ENCODE measurements around the gene LMNA. TPM values are rescaled to one million over a fixed set of nuclear protein-coding genes. Genes with fewer than 3 reads are reported as not detected.

LMNA gene
- total and polyA plus RNA-seq, 10 of the 15 experiments (the other 5 are each of a cell fraction or from before 2014, with no cell fraction given) = 0.42 to 334 (median 81.1) TPM

DNA sequence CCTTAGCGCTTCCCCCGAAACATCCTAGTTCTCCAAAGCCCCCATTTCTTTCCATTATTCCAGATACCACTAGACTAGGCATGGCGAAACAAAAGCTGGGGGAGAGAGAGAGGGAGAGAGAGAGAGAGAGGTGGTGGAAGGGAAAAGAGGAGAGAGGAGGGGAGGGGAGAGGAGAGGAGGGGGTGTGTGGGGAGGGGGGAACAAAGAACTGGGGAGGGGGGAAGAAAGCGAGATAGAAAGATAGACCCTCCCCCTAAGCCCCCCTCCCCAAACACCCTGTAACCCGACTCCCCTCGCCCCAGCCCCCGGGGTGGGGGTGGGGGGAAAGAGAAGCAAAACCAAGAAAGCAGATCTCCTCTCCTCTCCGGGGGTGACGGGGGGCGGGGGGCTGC lies 32.6 kb upstream of the LMNA start:
- no peaks in the 10 kb centered on the region for H3K79me2 ChIP-seq (ENCODE audit: control insufficient read depth, insufficient read depth, low read length)
- peak overlapping the region; percentile 56 for H2AFZ ChIP-seq (ENCODE audit: control insufficient read depth, low read depth, low read length)
- FAIRE-seq (no peak), DNase-seq (ENCODE audit: low read depth, low spot score) (no peak), ATAC-seq (no peak)
- H3K4me3 ChIP-seq = peak overlapping the region; percentile 95
- H3K4me2 ChIP-seq (ENCODE audit: control insufficient read depth, insufficient read depth) = peak overlapping the region; percentile 87
- BruUV-seq (replicated peaks) = no TSS peak
- ChIA-PET CTCF (interaction anchor here (1.1 kb wide), 1 partner anchor 14 kb away, joined by 5 read pairs; no protein-coding TSS in a partner anchor), RAD21 (ENCODE audit: unreplicated experiment) (no interaction called here), SMC1A (ENCODE audit: uncharacterized antibody, unreplicated experiment) (interaction anchor here (1.2 to 3.4 kb wide), 4 partner anchors 9 to 48 kb away, joined by 3 to 13 read pairs (median 4); no protein-coding TSS in a partner anchor), POLR2A (interaction anchor here (1.4 kb wide), 1 partner anchor 12 kb away, joined by 3 read pairs; no protein-coding TSS in a partner anchor)
- H3K36me3 ChIP-seq (ENCODE audit: control insufficient read depth in 2 of 2, insufficient read depth in 2 of 2, low read length in 1 of 2) = no peaks in the 10 kb centered on the region
- no peaks in the 10 kb centered on the region; the same call in 2 of the 3 replicates for H3K9me3 ChIP-seq (replicated peaks; ENCODE audit: control insufficient read depth, insufficient read depth, low read length)
- intact Hi-C loops (cut with micrococcal nuclease; ENCODE audit: unreplicated experiment) (no loop called here), in situ Hi-C loops (cut with MboI) (no loop called here)
- peaks cover 3% of the 10 kb centered on the region; the same call in 1 of the 2 replicates for H3K4me1 ChIP-seq (ENCODE audit: control insufficient read depth, insufficient read depth, low read length)
- H3K27ac ChIP-seq (ENCODE audit: control insufficient read depth, insufficient read depth) = no peak overlapping the region
- TF ChIP-seq JUND (IDR thresholded peaks at IDR 0.05; ENCODE audit: low read depth, low read length) = no peak
- no peak for TF ChIP-seq ATF7 (IDR thresholded peaks at IDR 0.05; ENCODE audit: low read depth)
- no peak for TF ChIP-seq SRF (IDR thresholded peaks at IDR 0.05; ENCODE audit: low read depth in 2 of 2, low read length in 2 of 2)
- TF ChIP-seq BMI1 (IDR thresholded peaks at IDR 0.05; ENCODE audit: borderline replicate concordance) = no peak
- no peak for TF ChIP-seq TCF3 (IDR thresholded peaks at IDR 0.05; ENCODE audit: borderline replicate concordance, insufficient read depth, low read depth, low read length)
- TF ChIP-seq, protein P1, sequence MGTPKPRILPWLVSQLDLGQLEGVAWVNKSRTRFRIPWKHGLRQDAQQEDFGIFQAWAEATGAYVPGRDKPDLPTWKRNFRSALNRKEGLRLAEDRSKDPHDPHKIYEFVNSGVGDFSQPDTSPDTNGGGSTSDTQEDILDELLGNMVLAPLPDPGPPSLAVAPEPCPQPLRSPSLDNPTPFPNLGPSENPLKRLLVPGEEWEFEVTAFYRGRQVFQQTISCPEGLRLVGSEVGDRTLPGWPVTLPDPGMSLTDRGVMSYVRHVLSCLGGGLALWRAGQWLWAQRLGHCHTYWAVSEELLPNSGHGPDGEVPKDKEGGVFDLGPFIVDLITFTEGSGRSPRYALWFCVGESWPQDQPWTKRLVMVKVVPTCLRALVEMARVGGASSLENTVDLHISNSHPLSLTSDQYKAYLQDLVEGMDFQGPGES (IDR thresholded peaks at IDR 0.05) = no peak
- no peak for TF ChIP-seq TCF7 (IDR thresholded peaks at IDR 0.05; ENCODE audit: borderline replicate concordance)
- TF ChIP-seq, protein P2, sequence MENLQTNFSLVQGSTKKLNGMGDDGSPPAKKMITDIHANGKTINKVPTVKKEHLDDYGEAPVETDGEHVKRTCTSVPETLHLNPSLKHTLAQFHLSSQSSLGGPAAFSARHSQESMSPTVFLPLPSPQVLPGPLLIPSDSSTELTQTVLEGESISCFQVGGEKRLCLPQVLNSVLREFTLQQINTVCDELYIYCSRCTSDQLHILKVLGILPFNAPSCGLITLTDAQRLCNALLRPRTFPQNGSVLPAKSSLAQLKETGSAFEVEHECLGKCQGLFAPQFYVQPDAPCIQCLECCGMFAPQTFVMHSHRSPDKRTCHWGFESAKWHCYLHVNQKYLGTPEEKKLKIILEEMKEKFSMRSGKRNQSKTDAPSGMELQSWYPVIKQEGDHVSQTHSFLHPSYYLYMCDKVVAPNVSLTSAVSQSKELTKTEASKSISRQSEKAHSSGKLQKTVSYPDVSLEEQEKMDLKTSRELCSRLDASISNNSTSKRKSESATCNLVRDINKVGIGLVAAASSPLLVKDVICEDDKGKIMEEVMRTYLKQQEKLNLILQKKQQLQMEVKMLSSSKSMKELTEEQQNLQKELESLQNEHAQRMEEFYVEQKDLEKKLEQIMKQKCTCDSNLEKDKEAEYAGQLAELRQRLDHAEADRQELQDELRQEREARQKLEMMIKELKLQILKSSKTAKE (IDR thresholded peaks at IDR 0.05; ENCODE audit: low read depth, poor library complexity, severe bottlenecking) = no peak
- WGBS (ENCODE audit: insufficient coverage, insufficient replicate concordance, low lambda C conversion rate, missing lambda C conversion rate) = 0% methylated on average over 3 of the region's 10 CpGs
- H4K20me1 ChIP-seq (ENCODE audit: control insufficient read depth, insufficient read depth) = no peaks in the 10 kb centered on the region
- peaks cover 0 to 2% of the 10 kb centered on the region in 2 experiments; a peak in 1 of 4 replicates for H3K27me3 ChIP-seq (replicated peaks in 1 of 2; ENCODE audit: control insufficient read depth in 2 of 2, insufficient read depth in 2 of 2, low read length in 1 of 2)
- H3K9ac ChIP-seq (ENCODE audit: control insufficient read depth, insufficient read depth, low read length) = peak overlapping the region; percentile 0; the same call in 1 of the 2 replicates

All from GM12878 (cell line).